ENCODE data around the gene GAK. TPM values are rescaled to one million over a fixed set of nuclear protein-coding genes. Genes with fewer than 3 reads are reported as not detected.

GAK gene
- total RNA-seq, 1 donor from 2014 or later: 89.1 TPM

DNA sequence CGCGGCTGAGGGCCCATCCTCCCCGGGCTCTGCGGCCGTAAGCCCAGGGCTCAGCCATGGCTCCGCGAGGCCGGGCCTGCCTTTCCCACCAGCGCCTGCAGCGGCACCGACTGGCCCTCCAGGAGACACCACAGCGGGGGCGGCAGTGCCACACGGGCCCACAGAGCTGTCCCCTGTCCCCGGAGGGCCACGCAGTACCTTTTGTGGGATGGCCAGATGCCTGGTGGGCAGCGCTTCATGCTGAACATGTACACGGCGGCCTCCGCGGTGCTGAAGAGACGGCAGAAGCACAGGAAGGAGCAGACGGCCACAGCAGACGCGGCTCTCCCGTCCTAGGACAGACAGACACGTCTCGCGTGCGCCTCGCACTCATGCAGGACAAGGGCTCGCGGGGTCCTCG lies 50.4 kb downstream of the GAK start:
- Histone ChIP-seq H3K9me3 (no peaks in the 10 kb centered on the region), H3K4me3 (no peak overlapping the region), H3K27ac (no peak overlapping the region), H3K4me1 (no peaks in the 10 kb centered on the region), H3K36me3 (peaks cover 0 to 60% of the 10 kb centered on the region in 2 donors), H3K27me3 (no peaks in the 10 kb centered on the region)
- intact Hi-C loops (cut with DNase I): no loop called here
- no peak for DNase-seq (ENCODE audit: extremely low spot score in 2 of 2)
- TF ChIP-seq POLR2A (IDR thresholded peaks at IDR 0.05) (no peak), POLR2AphosphoS5 (IDR thresholded peaks at IDR 0.05; ENCODE audit: insufficient read depth in 1 of 2, low read depth in 1 of 2) (no peak)
- TF ChIP-seq, protein P1, sequence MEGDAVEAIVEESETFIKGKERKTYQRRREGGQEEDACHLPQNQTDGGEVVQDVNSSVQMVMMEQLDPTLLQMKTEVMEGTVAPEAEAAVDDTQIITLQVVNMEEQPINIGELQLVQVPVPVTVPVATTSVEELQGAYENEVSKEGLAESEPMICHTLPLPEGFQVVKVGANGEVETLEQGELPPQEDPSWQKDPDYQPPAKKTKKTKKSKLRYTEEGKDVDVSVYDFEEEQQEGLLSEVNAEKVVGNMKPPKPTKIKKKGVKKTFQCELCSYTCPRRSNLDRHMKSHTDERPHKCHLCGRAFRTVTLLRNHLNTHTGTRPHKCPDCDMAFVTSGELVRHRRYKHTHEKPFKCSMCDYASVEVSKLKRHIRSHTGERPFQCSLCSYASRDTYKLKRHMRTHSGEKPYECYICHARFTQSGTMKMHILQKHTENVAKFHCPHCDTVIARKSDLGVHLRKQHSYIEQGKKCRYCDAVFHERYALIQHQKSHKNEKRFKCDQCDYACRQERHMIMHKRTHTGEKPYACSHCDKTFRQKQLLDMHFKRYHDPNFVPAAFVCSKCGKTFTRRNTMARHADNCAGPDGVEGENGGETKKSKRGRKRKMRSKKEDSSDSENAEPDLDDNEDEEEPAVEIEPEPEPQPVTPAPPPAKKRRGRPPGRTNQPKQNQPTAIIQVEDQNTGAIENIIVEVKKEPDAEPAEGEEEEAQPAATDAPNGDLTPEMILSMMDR (IDR thresholded peaks at IDR 0.05): no peak

DNA sequence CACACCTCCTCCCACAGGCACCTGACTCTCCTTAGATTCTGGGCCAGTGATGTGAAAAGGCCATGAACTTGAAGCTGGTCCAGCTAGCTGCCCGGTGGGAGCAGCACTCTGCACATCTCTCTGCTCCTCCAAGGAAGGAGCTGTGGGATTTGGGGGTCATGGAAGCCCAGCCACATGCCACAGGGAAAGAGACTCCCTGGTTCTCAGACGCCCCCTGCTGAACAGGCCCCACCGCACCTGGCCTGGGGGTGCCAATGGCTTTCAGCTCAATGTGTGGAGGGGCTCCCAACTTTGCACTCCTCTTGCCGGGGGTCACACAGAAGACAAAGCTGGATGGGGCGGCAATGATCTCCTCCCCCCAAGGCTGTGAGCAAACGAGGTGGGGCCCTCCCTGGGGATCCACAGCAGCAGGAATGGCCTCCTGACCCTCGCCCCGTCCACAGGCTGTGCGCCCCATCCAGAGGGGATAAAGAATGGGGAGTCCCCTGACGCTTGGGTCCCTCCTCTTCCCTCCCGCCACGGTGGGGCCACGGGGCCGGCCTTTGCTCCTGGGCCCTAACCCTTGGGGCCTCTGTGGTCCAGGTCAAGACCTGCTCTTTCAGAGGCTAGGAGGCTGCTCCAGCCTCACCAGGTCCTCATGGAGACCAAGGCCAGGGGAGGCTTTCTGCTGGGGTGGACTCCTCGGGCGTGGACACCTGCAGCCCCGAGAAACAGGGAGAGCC lies 51.3 kb downstream of the GAK start:
- intact Hi-C loops (cut with DNase I): no loop called here
- Histone ChIP-seq H3K9me3 (no peaks in the 10 kb centered on the region), H3K36me3 (peaks cover 0 to 69% of the 10 kb centered on the region in 2 donors), H3K4me1 (no peaks in the 10 kb centered on the region), H3K27ac (no peak overlapping the region), H3K27me3 (no peaks in the 10 kb centered on the region), H3K4me3 (no peak overlapping the region)
- TF ChIP-seq, protein P1 (IDR thresholded peaks at IDR 0.05): no peak
- TF ChIP-seq POLR2A (IDR thresholded peaks at IDR 0.05) (no peak), POLR2AphosphoS5 (IDR thresholded peaks at IDR 0.05; ENCODE audit: insufficient read depth in 1 of 2, low read depth in 1 of 2) (no peak)
- DNase-seq (ENCODE audit: extremely low spot score in 2 of 2): no peak

GRCh38 chr4:879729-880077 lies 52.4 kb downstream of the GAK start:
- Histone ChIP-seq H3K36me3 (peaks cover 0 to 73% of the 10 kb centered on the region in 2 donors), H3K4me3 (no peak overlapping the region), H3K4me1 (no peaks in the 10 kb centered on the region), H3K27ac (no peak overlapping the region), H3K27me3 (no peaks in the 10 kb centered on the region), H3K9me3 (no peaks in the 10 kb centered on the region)
- TF ChIP-seq POLR2A (IDR thresholded peaks at IDR 0.05) (no peak), POLR2AphosphoS5 (IDR thresholded peaks at IDR 0.05; ENCODE audit: insufficient read depth in 1 of 2, low read depth in 1 of 2) (no peak)
- TF ChIP-seq, protein P1 (IDR thresholded peaks at IDR 0.05): no peak
- intact Hi-C loops (cut with DNase I): no loop called here
- DNase-seq (ENCODE audit: extremely low spot score in 2 of 2): no peak

DNA sequence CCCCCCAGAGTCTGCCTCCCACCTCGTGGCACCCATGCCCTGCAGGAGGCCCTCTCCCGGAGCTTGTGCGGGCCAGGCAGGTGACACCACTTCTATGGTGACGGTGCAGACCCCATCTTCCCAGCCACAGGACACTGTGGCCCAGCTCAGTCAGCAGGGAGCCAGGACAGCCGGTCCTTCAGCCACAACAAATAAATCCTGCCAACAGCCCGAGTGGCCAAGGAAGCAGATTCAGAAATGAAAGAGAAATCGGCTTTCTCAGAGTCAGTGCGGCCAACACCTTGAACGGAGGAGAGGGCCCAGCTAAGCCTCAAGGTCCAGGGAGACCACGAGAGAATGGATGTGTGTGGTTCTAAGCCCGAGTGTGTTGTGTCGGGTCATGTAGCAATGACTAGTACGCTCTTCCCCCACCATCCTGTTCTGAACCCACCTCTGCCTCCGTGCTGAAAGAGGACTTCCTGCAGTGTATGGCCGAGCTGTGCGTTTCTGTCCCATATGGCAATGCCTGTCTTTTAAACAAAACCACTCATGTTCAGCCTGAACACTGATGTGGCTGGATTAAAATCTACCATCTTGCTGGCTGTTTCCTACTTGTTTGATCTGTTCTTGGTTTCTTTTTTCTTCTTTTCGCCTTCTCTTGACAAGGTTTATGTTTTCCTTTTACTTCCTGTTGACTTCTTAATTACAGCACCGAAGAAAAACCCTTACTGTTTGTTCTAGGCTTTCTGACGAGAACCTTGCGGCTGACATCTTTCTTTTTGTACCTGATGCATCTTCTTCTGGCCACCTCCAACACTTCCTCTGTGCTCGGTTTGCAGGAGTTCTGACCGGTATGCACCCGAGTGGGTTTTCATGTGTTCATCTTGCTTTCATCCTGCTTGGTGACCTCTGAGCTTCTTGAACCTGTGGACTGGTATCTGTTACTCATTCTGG lies 53.1 kb downstream of the GAK start:
- TF ChIP-seq POLR2A (IDR thresholded peaks at IDR 0.05) (no peak), POLR2AphosphoS5 (IDR thresholded peaks at IDR 0.05; ENCODE audit: insufficient read depth in 1 of 2, low read depth in 1 of 2) (no peak)
- TF ChIP-seq, protein P1 (IDR thresholded peaks at IDR 0.05): no peak
- H3K4me1 ChIP-seq: no peaks in the 10 kb centered on the region
- H3K36me3 ChIP-seq: peaks cover 0 to 67% of the 10 kb centered on the region in 2 donors
- H3K27me3 ChIP-seq: no peaks in the 10 kb centered on the region
- peak overlapping the region; percentile 13 for H3K27ac ChIP-seq
- DNase-seq (ENCODE audit: extremely low spot score in 2 of 2): no peak
- H3K4me3 ChIP-seq: no peak overlapping the region
- intact Hi-C loops (cut with DNase I): no loop called here
- H3K9me3 ChIP-seq: no peaks in the 10 kb centered on the region

Data from vagina (tissue), 2 donors.